HG03342 (cell line): ENCODE measurements around the gene RFX1.
"Not testable (repeated sequence)": the region's sequence is repeated elsewhere in the genome, so short reads cannot be mapped to it uniquely, and the experiment has no call there.

Source experiments
- ATAC-seq: cut with Tn5 transposase; IDR thresholded peaks from one replicate; pipeline ENCODE4 v1.9.1; 2021; ENCODE audit warnings: mild to moderate bottlenecking, moderate library complexity; ENCODE audit not compliant: unreplicated experiment

RFX1 gene

GRCh38 chr19:14027856-14028450 is 21.8 kb upstream of the RFX1 start, which contains the start of gene RLN3:
Gene RLN3 (plus strand): TSS chr19:14028148. CDS start chr19:14028205, 57 bp downstream.
- ATAC-seq = no peak

GRCh38 chr19:14026652-14027192 is 20.6 kb upstream of the RFX1 start:
- ATAC-seq = not testable (repeated sequence)

GRCh38 chr19:14023404-14024235 is 17.5 kb upstream of the RFX1 start:
- ATAC-seq = no peak

- no peak for ATAC-seq
These were observed 16.3 kb upstream of the RFX1 start for GRCh38 chr19:14022469-14022868.

- ATAC-seq = no peak
These were observed 15.4 kb upstream of the RFX1 start for GRCh38 chr19:14021474-14021873.

- ATAC-seq = not testable (repeated sequence)
These were observed 13.6 kb upstream of the RFX1 start for GRCh38 chr19:14019739-14020138.

GRCh38 chr19:14019100-14019499 is 13.0 kb upstream of the RFX1 start:
- no peak for ATAC-seq

- peak; percentile 78 for ATAC-seq
These were observed 9.5 kb upstream of the RFX1 start for GRCh38 chr19:14015524-14016035.

GRCh38 chr19:14012378-14012915 is 6.3 kb upstream of the RFX1 start:
- ATAC-seq = no peak

- ATAC-seq = peak; percentile 33
These were observed 844 bp upstream of the RFX1 start for GRCh38 chr19:14006766-14007562.

GRCh38 chr19:14005349-14006084 is 603 bp downstream of the RFX1 start:
- ATAC-seq = peak; percentile 30

- no peak for ATAC-seq
These were observed 1.3 kb downstream of the RFX1 start for GRCh38 chr19:14004619-14005348.

GRCh38 chr19:14003251-14004055 is 2.7 kb downstream of the RFX1 start:
- ATAC-seq = no peak

GRCh38 chr19:14002571-14003250 is 3.4 kb downstream of the RFX1 start:
- no peak for ATAC-seq

- no peak for ATAC-seq
These were observed 5.3 kb downstream of the RFX1 start for GRCh38 chr19:14000691-14001375.

- ATAC-seq = no peak
These were observed 7.0 kb downstream of the RFX1 start for GRCh38 chr19:13999085-13999484.

GRCh38 chr19:13998426-13998825 is 7.7 kb downstream of the RFX1 start:
- ATAC-seq = no peak

GRCh38 chr19:13997631-13997962 is 8.5 kb downstream of the RFX1 start:
- no peak for ATAC-seq
